Measurements from ENCODE around the gene GALNT18.

- TF ChIP-seq POLR2A (IDR thresholded peaks at IDR 0.05) (no peak), CTCF (IDR thresholded peaks at IDR 0.05) (no peak)
These were observed 297.7 kb downstream of the GALNT18 start for GRCh38 chr11:11324090-11324489.

Measured in right lobe of liver (tissue), 4 donors.